ENCODE measurements around the gene AP5S1.

- TF ChIP-seq EP300 (IDR thresholded peaks at IDR 0.05): no peak
- no peak for TF ChIP-seq POLR2AphosphoS5 (IDR thresholded peaks at IDR 0.05)
- no peak for TF ChIP-seq CTCF (IDR thresholded peaks at IDR 0.05)
- TF ChIP-seq POLR2A (IDR thresholded peaks at IDR 0.05): no peak
Measured at GRCh38 chr20:3866464-3866863, 46.1 kb downstream of the AP5S1 start.
